GM08714 (cell line): ENCODE measurements around the gene ATP10A.

Source experiments
- H3K4me3 ChIP-seq: fragments of 200-500 bp; sonication (Bioruptor generic); 2 replicates; pipeline ENCODE4 v1.5.1; 2014; ENCODE audit warnings: mild to moderate bottlenecking, low read length, inconsistent platforms
- ZNF274 ChIP-seq: IDR thresholded peaks from 2 replicates; pipeline ENCODE4 v1.6.1; 2012; ENCODE audit warnings: mild to moderate bottlenecking, low read depth, low read length

Gene ATP10A

GRCh38 chr15:25711691-25712090 is 151.4 kb downstream of the ATP10A start:
- TF ChIP-seq ZNF274: no peak
- no peak overlapping the region for H3K4me3 ChIP-seq

- TF ChIP-seq ZNF274: no peak
Measured at GRCh38 chr15:25711164-25711563, 152.0 kb downstream of the ATP10A start.

GRCh38 chr15:25710184-25710583 is 152.9 kb downstream of the ATP10A start:
- no peak overlapping the region for H3K4me3 ChIP-seq
- no peak for TF ChIP-seq ZNF274

More at GRCh38 chr15:25711164-25711563, 152.0 kb downstream of the ATP10A start:
- H3K4me3 ChIP-seq: no peak overlapping the region

DNA sequence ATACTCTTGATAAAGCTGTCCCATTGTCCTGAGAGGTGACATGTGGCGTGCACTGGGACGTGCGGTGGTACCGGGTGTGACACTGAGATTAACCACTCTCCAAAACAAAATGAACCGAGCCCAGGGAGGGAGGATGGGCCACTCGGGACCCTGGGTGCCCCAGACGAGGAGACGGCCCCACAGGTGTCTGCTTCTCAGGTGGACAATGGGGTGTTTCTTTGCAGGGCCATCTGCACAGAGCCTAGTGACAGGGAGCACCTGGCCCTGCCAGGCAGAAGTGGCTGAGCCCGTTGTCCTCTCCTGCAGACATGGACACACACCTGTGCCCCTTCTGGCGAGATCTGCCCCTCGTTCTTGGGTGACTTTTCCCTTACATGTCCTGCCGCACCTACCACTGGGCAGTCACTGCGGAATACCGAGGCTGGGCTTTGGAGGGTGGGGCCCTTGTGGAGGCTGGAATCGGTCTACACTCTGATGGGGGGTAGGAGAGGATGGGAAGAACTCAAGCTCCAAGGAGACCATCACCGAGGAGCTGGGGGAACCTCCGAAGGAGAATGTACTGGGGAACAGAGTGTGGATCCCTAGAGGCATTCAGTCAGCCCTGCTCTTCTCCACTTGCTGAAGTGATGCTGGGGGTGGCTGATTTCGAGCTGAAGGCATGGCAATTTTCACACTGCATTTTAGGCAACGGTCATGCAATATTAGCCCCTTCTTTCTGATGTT is 153.5 kb downstream of the ATP10A start:
- no peak for TF ChIP-seq ZNF274
- H3K4me3 ChIP-seq: no peak overlapping the region

DNA sequence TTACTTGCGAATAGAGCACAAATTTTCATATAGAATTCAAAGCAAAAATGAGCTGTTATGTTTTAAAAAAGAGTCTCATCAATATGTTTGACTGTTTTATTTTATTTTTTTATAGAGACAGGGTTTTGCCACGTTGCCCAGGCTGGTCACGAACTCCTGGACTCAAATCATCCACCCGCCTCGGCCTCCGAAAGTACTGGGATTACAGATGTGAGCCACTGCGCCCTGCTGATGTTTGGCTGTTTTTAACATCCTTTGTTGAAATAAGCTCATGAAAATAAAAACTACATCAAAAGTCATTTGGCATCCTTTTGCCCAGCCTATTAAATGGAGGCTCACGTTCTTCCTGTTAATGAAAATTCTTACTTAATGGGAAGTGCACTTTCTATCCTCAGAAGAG is 154.7 kb downstream of the ATP10A start:
- TF ChIP-seq ZNF274: no peak
- no peak overlapping the region for H3K4me3 ChIP-seq

DNA sequence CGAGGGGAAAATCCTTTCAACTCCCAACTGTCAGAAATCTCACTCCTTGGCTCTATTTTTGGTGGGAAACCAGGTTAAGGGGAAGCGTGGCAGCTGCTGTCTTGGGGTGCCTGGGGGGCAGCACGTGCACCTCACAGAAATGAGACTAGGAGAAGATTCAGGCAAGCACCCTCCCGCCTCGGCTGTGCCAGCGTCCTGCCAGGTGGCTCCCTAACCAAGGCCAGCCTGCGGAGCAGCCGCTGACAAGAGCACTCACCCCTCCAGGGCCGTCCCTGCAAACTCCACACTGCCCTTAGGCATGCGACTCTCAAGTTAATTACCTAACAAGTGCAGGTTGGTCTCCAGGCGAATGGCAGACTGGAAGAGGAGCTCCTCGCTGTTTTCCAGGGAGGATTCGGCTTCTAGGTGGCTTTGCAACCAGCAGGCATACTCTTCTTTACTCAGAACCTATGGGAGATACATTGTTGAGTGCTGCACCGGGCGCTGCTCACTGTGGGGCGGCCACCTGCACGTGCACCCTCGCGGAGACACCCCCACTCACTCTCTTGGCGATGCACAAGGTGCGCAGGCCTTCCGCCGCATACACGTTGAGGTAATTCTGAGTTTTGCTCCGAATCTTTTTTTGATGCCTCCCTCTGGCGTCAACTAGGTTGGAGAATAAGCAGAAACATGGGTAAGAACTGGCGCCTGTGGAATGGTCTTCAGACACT is 155.3 kb downstream of the ATP10A start:
- no peak overlapping the region for H3K4me3 ChIP-seq
- TF ChIP-seq ZNF274: no peak

GRCh38 chr15:25706176-25706955 is 156.8 kb downstream of the ATP10A start:
- no peak overlapping the region for H3K4me3 ChIP-seq
- no peak for TF ChIP-seq ZNF274

GRCh38 chr15:25705433-25706115 is 157.6 kb downstream of the ATP10A start:
- H3K4me3 ChIP-seq: no peak overlapping the region
- no peak for TF ChIP-seq ZNF274

GRCh38 chr15:25703726-25704125 is 159.4 kb downstream of the ATP10A start:
- H3K4me3 ChIP-seq: no peak overlapping the region
- TF ChIP-seq ZNF274: no peak

DNA sequence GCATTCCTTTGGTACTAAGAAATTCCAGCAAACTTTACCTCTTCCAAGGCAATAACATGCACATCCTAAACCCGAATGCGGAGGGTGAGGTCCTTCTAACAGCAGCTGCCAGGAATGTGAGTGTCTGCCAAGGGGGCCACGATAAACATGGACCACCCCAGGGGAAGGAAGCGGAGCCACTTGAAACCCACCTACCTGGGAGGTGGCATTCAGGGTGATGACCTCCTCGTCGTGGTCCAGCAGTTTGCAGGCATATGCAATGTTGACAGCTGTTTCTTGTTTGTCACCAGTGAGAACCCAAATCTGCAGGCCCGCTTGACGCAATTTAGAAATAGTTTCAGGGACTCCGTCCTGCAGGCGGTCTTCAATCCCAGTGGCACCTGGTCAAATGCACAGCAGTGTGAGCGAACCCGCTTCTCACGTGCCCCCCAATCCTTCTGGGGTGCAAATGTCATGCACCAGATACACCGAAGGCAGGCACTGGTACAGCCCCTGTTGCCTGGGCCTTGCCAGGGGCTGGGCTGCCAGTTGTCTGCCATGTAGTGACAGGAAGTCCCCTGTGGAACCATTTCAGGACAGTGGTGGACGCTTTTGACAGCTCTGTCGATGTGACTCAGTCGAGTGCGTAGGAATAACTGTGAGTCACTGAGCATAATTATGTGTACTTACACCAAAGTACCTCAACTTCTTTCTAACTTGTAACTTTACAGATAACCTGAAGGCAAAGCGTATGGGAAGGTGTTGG is 161.2 kb downstream of the ATP10A start:
- TF ChIP-seq ZNF274: no peak
- no peak overlapping the region for H3K4me3 ChIP-seq

- no peak overlapping the region for H3K4me3 ChIP-seq
- no peak for TF ChIP-seq ZNF274
Measured at GRCh38 chr15:25700916-25701315, 162.2 kb downstream of the ATP10A start.

GRCh38 chr15:25697586-25697985 is 165.5 kb downstream of the ATP10A start:
- H3K4me3 ChIP-seq: no peak overlapping the region
- no peak for TF ChIP-seq ZNF274

- no peak overlapping the region for H3K4me3 ChIP-seq
- TF ChIP-seq ZNF274: no peak
Measured at GRCh38 chr15:25695875-25696760, 167.0 kb downstream of the ATP10A start.
